Activated naive CD8-positive, alpha-beta T cell treated with anti-CD3 and anti-CD28 coated beads, Interleukin-2, amount 50 U/mL, for 24 hours (primary cell): ENCODE measurements around the gene UACA.

Source experiments
- ATAC-seq: fragments of 150-1000 bp; cut with Tn5 transposase; one replicate; pipeline ENCODE4 v1.10.0; 2021
- DNase-seq: peaks from one replicate; pipeline ENCODE4 v3.0.0; 2021
- H3K27ac Mint-ChIP-seq: one replicate; pipeline ENCODE4 v1.8.0; 2021; ENCODE audit warnings: mild to moderate bottlenecking, mixed read lengths
- H3K27me3 Mint-ChIP-seq: one replicate; pipeline ENCODE4 v1.8.0; 2021; ENCODE audit warnings: mixed read lengths
- H3K36me3 Mint-ChIP-seq: one replicate; pipeline ENCODE4 v1.8.0; 2021; ENCODE audit warnings: low read depth, mixed read lengths
- H3K4me1 Mint-ChIP-seq: one replicate; pipeline ENCODE4 v1.8.0; 2021; ENCODE audit warnings: mixed read lengths
- H3K4me3 Mint-ChIP-seq: one replicate; pipeline ENCODE4 v1.8.0; 2021; ENCODE audit warnings: mild to moderate bottlenecking, moderate library complexity, mixed read lengths
- H3K9me3 Mint-ChIP-seq: one replicate; pipeline ENCODE4 v1.8.0; 2021; ENCODE audit warnings: mixed read lengths

The UACA gene

GRCh38 chr15:70659662-70660061 is 103.7 kb downstream of the UACA start:
- H3K27ac Mint-ChIP-seq: no peak overlapping the region
- no peak overlapping the region for H3K4me3 Mint-ChIP-seq
- H3K9me3 Mint-ChIP-seq: no peaks in the 10 kb centered on the region
- ATAC-seq: no peak
- no peaks in the 10 kb centered on the region for H3K36me3 Mint-ChIP-seq
- DNase-seq: no peak
- H3K4me1 Mint-ChIP-seq: peaks cover 2% of the 10 kb centered on the region
- no peaks in the 10 kb centered on the region for H3K27me3 Mint-ChIP-seq

DNA sequence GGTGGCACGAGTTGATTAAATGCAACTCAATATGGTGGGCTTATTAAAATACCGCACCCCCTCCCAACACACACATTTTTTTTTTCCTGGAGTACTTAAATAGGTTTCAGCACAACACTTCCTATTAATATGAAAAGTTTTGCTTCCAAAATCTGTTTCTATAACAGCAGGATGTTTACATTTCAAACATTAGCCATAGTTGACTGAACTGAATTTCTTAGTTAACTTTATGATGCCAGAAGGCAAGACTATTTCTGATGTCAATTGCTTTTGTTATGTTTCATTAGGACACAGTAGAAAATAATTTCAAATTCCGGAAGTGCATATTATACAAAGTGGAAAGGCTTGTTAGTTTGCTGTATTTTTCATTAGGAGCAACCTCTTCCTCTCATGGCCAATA is 104.7 kb downstream of the UACA start:
- DNase-seq (no peak), ATAC-seq (no peak)
- Mint-ChIP-seq H3K4me3 (no peak overlapping the region), H3K9me3 (no peaks in the 10 kb centered on the region), H3K4me1 (peaks cover 2% of the 10 kb centered on the region), H3K27ac (no peak overlapping the region), H3K36me3 (no peaks in the 10 kb centered on the region), H3K27me3 (no peaks in the 10 kb centered on the region)

DNA sequence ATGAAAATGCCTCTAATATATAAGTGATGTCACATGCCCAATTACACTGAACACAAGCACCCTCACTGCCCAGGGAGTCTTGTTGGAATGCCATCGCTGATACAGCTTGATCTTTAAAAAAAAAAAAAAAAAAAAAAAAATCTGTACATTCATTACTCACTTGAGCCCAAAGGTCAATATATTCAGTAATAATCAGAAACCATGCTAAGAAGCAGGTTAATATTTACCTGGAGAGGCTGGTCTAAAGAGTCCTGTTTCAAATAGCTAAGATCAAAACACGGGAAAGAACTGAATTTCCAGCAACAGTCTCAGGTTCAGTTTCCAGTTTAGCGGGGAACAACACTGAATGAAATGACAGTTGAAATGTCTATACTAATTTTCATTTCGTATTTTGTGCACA is 109.9 kb downstream of the UACA start:
- no peaks in the 10 kb centered on the region for H3K4me1 Mint-ChIP-seq
- H3K27me3 Mint-ChIP-seq: no peaks in the 10 kb centered on the region
- ATAC-seq (no peak), DNase-seq (no peak)
- no peak overlapping the region for H3K4me3 Mint-ChIP-seq
- H3K27ac Mint-ChIP-seq: no peak overlapping the region
- H3K36me3 Mint-ChIP-seq: no peaks in the 10 kb centered on the region
- no peaks in the 10 kb centered on the region for H3K9me3 Mint-ChIP-seq

DNA sequence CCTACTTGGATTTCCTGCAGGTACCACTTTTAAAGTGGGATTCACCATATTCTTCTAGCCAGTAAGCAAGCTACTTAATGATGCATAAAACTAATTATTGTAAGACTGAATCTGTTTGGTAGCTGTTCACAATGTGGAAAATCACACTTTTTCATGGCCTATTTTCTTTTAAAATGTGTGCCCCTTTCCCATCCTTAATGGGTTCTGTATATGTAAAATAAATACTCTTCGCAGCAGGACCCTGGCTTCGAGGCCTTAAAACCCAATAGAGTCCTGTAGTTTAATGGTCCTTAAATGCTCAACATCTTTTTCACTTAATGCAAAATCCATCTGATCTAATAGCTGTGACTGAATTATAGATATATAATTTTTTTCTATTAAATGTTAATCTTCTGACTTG is 111.0 kb downstream of the UACA start:
- DNase-seq (no peak), ATAC-seq (no peak)
- Mint-ChIP-seq H3K9me3 (no peaks in the 10 kb centered on the region), H3K36me3 (no peaks in the 10 kb centered on the region), H3K27me3 (no peaks in the 10 kb centered on the region), H3K4me1 (no peaks in the 10 kb centered on the region), H3K27ac (no peak overlapping the region), H3K4me3 (no peak overlapping the region)

- no peaks in the 10 kb centered on the region for H3K36me3 Mint-ChIP-seq
- ATAC-seq (no peak), DNase-seq (no peak)
- no peak overlapping the region for H3K4me3 Mint-ChIP-seq
- H3K9me3 Mint-ChIP-seq: no peaks in the 10 kb centered on the region
- H3K4me1 Mint-ChIP-seq: no peaks in the 10 kb centered on the region
- peaks cover 2% of the 10 kb centered on the region for H3K27me3 Mint-ChIP-seq
- H3K27ac Mint-ChIP-seq: no peak overlapping the region
Observed at GRCh38 chr15:70651303-70651845, 112.0 kb downstream of the UACA start.

GRCh38 chr15:70650567-70651302 is 112.6 kb downstream of the UACA start:
- DNase-seq (no peak), ATAC-seq (no peak)
- H3K4me1 Mint-ChIP-seq: no peaks in the 10 kb centered on the region
- peaks cover 2% of the 10 kb centered on the region for H3K27me3 Mint-ChIP-seq
- no peak overlapping the region for H3K4me3 Mint-ChIP-seq
- H3K27ac Mint-ChIP-seq: no peak overlapping the region
- no peaks in the 10 kb centered on the region for H3K36me3 Mint-ChIP-seq
- no peaks in the 10 kb centered on the region for H3K9me3 Mint-ChIP-seq

DNA sequence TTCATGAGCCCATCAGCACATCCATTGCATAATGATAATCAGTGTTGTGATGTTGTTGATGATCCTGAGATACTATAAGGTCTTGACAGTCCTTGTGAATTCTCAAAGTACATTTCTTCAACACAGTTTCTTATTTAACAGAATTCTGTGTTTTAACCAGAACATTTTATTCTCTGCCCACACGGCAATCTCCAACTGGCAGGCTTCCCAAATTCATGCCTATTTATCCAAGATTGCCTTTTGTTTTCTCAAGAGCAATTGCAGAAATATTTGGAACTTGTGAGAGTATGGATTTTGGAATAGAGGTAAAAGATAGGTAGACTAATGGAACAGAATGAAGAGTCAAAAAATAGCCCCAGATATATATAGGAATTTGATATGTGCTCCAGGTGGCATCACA is 116.0 kb downstream of the UACA start:
- Mint-ChIP-seq H3K4me3 (no peak overlapping the region), H3K4me1 (no peaks in the 10 kb centered on the region), H3K36me3 (no peaks in the 10 kb centered on the region), H3K9me3 (no peaks in the 10 kb centered on the region), H3K27me3 (peaks cover 5% of the 10 kb centered on the region), H3K27ac (no peak overlapping the region)
- no peak for ATAC-seq
- DNase-seq: no peak

DNA sequence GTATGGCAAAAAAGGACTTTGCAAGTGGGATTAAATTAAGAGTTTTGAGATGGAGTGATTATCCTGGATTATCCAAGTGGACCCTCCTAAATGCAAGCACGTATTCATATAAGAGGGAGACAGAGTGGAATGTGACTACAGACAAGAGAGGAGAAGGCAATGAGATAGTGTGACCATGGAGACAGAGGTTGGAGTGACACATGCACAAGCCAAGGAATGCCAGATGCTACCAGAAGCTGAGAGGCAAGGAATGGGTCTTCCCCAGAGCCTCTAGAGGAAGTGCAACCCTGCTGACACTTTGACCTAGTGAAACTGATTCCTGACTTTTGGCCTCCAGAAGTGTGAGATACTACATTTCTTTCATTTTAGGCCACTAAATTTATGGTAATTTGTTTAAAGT is 117.2 kb downstream of the UACA start:
- no peak overlapping the region for H3K4me3 Mint-ChIP-seq
- H3K27me3 Mint-ChIP-seq: peaks cover 5% of the 10 kb centered on the region
- no peak overlapping the region for H3K27ac Mint-ChIP-seq
- DNase-seq: no peak
- H3K36me3 Mint-ChIP-seq: no peaks in the 10 kb centered on the region
- no peaks in the 10 kb centered on the region for H3K9me3 Mint-ChIP-seq
- no peaks in the 10 kb centered on the region for H3K4me1 Mint-ChIP-seq
- ATAC-seq: no peak

GRCh38 chr15:70643783-70644125 is 119.6 kb downstream of the UACA start:
- no peak overlapping the region for H3K27ac Mint-ChIP-seq
- H3K36me3 Mint-ChIP-seq: no peaks in the 10 kb centered on the region
- H3K9me3 Mint-ChIP-seq: no peaks in the 10 kb centered on the region
- no peak overlapping the region for H3K4me3 Mint-ChIP-seq
- DNase-seq (no peak), ATAC-seq (no peak)
- no peaks in the 10 kb centered on the region for H3K4me1 Mint-ChIP-seq
- H3K27me3 Mint-ChIP-seq: peaks cover 5% of the 10 kb centered on the region

DNA sequence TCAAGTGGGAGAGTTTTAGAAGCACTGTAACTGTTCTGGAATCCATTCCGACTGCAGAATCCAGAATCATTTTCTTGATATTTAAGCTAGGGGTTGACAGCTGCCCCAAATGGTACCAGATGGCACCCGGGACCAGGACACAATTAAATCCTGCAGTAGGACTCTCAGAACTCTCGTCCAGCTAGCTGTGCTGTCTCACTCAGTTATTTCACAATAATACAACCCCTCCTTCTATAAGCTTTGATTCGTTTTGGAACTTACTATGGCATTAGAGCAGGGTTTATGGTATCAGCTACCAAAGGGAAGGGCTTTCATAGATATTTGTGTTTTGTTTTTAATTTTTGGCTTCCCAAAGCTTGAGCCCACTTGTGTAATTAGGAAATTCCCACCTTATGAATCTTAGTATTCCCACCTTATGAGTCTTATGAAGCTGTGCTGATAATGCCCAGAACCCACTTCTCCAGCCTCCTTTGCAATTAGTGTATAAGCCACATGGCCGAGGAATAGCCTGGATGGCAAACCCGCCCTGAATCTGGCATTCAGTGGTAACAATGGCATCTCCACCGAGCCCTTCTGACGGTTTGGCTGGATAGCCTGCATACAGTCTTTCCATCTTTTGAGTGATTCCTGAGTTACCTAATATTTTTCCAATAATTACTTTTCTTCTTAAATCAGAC is 120.1 kb downstream of the UACA start:
- Mint-ChIP-seq H3K4me1 (no peaks in the 10 kb centered on the region), H3K4me3 (no peak overlapping the region), H3K9me3 (no peaks in the 10 kb centered on the region), H3K36me3 (no peaks in the 10 kb centered on the region), H3K27ac (no peak overlapping the region), H3K27me3 (peaks cover 5% of the 10 kb centered on the region)
- ATAC-seq (no peak), DNase-seq (no peak)

DNA sequence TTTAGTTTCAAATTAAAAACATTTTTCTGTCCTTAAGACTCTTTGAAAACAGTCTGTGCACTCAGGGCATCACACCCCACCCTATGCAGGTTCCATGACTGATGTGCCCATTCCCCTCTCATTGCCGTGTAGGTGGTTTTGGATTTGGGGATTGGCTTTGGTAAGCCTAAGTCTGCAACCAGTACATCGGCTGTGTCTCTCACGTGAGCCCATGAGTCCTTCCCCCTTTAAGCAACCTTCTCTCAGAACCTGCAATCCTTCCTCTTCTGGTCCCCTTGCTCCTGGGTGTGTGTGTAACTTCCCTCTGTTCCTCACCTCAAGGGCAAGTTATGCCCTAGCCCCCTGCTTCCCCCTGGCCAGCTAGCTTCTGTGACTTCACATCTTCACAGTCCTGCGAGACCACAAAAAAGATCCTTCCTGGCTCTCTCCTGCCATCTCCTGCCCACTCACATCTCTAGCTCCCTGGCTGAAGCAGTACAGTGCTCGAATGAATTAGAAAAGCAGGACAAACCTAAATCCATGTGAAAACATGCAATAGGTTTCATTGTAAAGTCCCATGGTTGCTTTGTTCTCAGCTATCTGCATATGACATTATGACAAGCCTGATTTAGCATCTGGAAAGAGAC is 126.7 kb downstream of the UACA start:
- H3K9me3 Mint-ChIP-seq: no peaks in the 10 kb centered on the region

DNA sequence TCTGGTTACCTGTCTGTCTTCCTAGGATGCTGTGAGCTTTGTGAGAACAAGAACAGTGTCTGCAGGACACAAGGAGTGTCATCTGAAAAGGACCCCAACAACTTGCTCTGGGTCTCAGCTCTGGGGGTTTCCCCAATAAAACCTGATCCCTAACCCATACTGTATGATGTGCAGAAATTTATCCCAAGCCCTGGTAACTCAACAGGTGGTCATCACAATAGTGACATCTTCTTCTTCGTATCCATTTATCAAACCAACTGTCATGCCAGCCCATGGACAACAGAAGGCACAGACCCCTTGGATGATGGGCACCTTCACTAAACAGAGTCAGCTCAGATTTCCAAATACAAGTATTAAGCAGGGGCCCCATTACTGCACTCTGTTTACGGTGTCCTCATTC is 127.5 kb downstream of the UACA start:
- ATAC-seq (no peak), DNase-seq (no peak)
- Mint-ChIP-seq H3K27me3 (peaks cover 10% of the 10 kb centered on the region), H3K4me3 (no peak overlapping the region), H3K36me3 (no peaks in the 10 kb centered on the region), H3K9me3 (no peaks in the 10 kb centered on the region), H3K27ac (no peak overlapping the region), H3K4me1 (peaks cover 2% of the 10 kb centered on the region)

More for the DNA sequence above, 126.7 kb downstream of the UACA start:
- Mint-ChIP-seq H3K36me3 (no peaks in the 10 kb centered on the region), H3K4me1 (peaks cover 2% of the 10 kb centered on the region), H3K27ac (no peak overlapping the region), H3K27me3 (peaks cover 10% of the 10 kb centered on the region), H3K4me3 (no peak overlapping the region)
- ATAC-seq: no peak
- no peak for DNase-seq

- H3K4me1 Mint-ChIP-seq: peaks cover 2% of the 10 kb centered on the region
- H3K9me3 Mint-ChIP-seq: no peaks in the 10 kb centered on the region
- DNase-seq (no peak), ATAC-seq (no peak)
- no peak overlapping the region for H3K4me3 Mint-ChIP-seq
- H3K27me3 Mint-ChIP-seq: peaks cover 10% of the 10 kb centered on the region
- no peak overlapping the region for H3K27ac Mint-ChIP-seq
- no peaks in the 10 kb centered on the region for H3K36me3 Mint-ChIP-seq
Observed at GRCh38 chr15:70633991-70634390, 129.4 kb downstream of the UACA start.

DNA sequence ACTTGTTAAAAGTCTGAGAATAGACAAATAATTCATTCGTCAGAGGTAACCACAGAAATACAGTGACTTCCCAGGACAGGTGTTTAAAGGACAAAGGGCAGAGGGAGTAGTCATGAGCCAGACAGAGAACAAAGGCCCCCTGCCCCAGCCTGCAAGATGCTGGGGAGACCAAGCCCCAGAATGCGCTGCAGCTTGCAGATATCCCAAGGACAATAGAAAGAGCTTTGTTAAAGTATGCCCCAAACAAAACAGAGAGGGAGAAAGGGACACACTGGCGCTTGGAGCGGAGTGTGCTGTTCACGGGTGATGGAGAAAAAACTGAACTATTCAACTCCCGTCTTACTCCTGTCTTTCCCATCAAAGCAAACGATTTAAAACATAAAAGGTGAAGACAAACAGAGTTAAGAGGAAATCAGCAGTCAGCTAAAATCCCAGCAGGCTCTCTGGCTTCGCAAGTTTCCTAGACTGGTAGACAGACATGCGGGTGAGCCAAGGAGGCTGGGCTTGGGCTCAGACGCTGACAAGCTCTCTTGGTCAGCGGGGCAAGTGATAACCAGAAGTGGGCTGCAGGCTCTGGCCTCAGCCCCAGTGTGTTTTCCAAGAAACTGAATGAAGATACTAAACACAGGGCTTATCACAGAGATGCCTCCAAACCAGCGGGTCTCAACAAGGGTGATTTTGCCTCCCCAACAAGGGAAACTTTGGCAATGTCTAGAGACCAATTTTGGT is 130.1 kb downstream of the UACA start:
- Mint-ChIP-seq H3K27me3 (peaks cover 10% of the 10 kb centered on the region), H3K4me3 (no peak overlapping the region), H3K9me3 (no peaks in the 10 kb centered on the region), H3K36me3 (no peaks in the 10 kb centered on the region), H3K27ac (no peak overlapping the region), H3K4me1 (peaks cover 2% of the 10 kb centered on the region)
- no peak for ATAC-seq
- DNase-seq: no peak
